GM12878 (cell line): ENCODE data around the gene SPAG16. TPM values are rescaled to one million over a fixed set of nuclear protein-coding genes. Genes with fewer than 3 reads are reported as not detected.

ENCODE experiments used
- ATAC-seq: fragments of 200-7000 bp; cut with Tn5 transposase; 3 replicates; pipeline ENCODE4 v1.9.1; 2020; ENCODE audit warnings: mild to moderate bottlenecking, moderate library complexity
- BruUV-seq: library from RNA; stranded (reverse); fragments of 400-500 nt; replicated peaks from 2 replicates; lab custom pipeline; 2021; lab: Mats Ljungman, UMichigan
- CTCF ChIA-PET: fragments of 300-600 bp; sonication (Branson Sonifier 250); formaldehyde crosslinking; extraction: SDS; loops from one replicate; lab custom pipeline; 2021; ENCODE audit warnings: inconsistent platforms; lab: Yijun Ruan, JAX
- POLR2A ChIA-PET: fragments of 350-600 bp; formaldehyde crosslinking; extraction: SDS; loops from one replicate; lab custom pipeline; 2021; ENCODE audit warnings: inconsistent platforms; lab: Charles Lee
- RAD21 ChIA-PET: fragments of 300-600 bp; sonication (Branson Sonifier 250); formaldehyde crosslinking; loops from one replicate; lab custom pipeline; 2023; ENCODE audit warnings: antibody characterized with exemption; ENCODE audit not compliant: unreplicated experiment; lab: Charles Lee
- SMC1A ChIA-PET: fragments of 300-600 bp; sonication (Branson Sonifier 250); formaldehyde crosslinking; loops from one replicate; lab custom pipeline; 2023; ENCODE audit not compliant: unreplicated experiment, uncharacterized antibody; lab: Charles Lee
- DNase-seq: peaks from one replicate; pipeline ENCODE4 v3.0.0-alpha.2; 2011; ENCODE audit warnings: low read depth, low spot score
- FAIRE-seq: peaks from 3 replicates; lab custom pipeline; 2011; peaks lifted over from hg19 to GRCh38; lab: Jason Lieb, UNC
- H2AFZ ChIP-seq: 2 replicates; pipeline ENCODE4 v1.6.0; 2011; ENCODE audit warnings: low read depth, low read length, control low read depth; ENCODE audit not compliant: control insufficient read depth
- H3K27ac ChIP-seq: 2 replicates; pipeline ENCODE4 v1.5.1; 2011; ENCODE audit warnings: control low read depth; ENCODE audit not compliant: control insufficient read depth, insufficient read depth
- H3K27me3 ChIP-seq, 2 experiments: replicated peaks in 1 of 2; 2 replicates each; pipeline versions ENCODE4 v1.6.0 to v1.6.1; 2011; ENCODE audit warnings: low read length in 1 of 2; ENCODE audit not compliant: control insufficient read depth in 2 of 2, insufficient read depth in 2 of 2
- H3K36me3 ChIP-seq, 2 experiments: 2 replicates each; pipeline ENCODE4 v1.5.1; 2011; ENCODE audit warnings: low read length in 1 of 2; ENCODE audit not compliant: control insufficient read depth in 2 of 2, insufficient read depth in 2 of 2
- H3K4me1 ChIP-seq: 2 replicates; pipeline ENCODE4 v1.6.1; 2011; ENCODE audit warnings: mild to moderate bottlenecking, low read length, moderate library complexity, mixed read lengths; ENCODE audit not compliant: control insufficient read depth, insufficient read depth
- H3K4me2 ChIP-seq: 2 replicates; pipeline ENCODE4 v1.6.0; 2011; ENCODE audit warnings: control low read depth; ENCODE audit not compliant: control insufficient read depth, insufficient read depth
- H3K4me3 ChIP-seq: fragments of 200-600 bp; sonication (generic); 2 replicates; pipeline ENCODE4 v1.5.1; 2016
- H3K79me2 ChIP-seq: 2 replicates; pipeline ENCODE4 v1.6.0; 2011; ENCODE audit warnings: low read length; ENCODE audit not compliant: control insufficient read depth, insufficient read depth
- H3K9ac ChIP-seq: 2 replicates; pipeline ENCODE4 v1.8.0; 2011; ENCODE audit warnings: low read length, control low read depth, mixed read lengths; ENCODE audit not compliant: control insufficient read depth, insufficient read depth
- H3K9me3 ChIP-seq: replicated peaks from 3 replicates; pipeline ENCODE4 v1.5.1; 2011; ENCODE audit warnings: mild to moderate bottlenecking, low read length; ENCODE audit not compliant: control insufficient read depth, insufficient read depth
- H4K20me1 ChIP-seq: 2 replicates; pipeline ENCODE4 v1.6.0; 2011; ENCODE audit not compliant: control insufficient read depth, insufficient read depth
- CEBPB ChIP-seq, 2 experiments: fragments of 150-350 bp in 1 of 2; IDR thresholded peaks; 2 replicates each; pipeline ENCODE4 v1.6.1; 2012 to 2014; ENCODE audit warnings: low read depth in 2 of 2, low read length in 2 of 2, borderline replicate concordance in 1 of 2, inconsistent platforms in 1 of 2
- HDAC2 ChIP-seq: fragments of 200-600 bp; sonication (generic); IDR thresholded peaks from 2 replicates; pipeline ENCODE4 v1.6.1; 2017
- SUPT20H ChIP-seq: IDR thresholded peaks from 2 replicates; pipeline ENCODE4 v1.6.1; 2011; ENCODE audit warnings: low read depth, mild to moderate bottlenecking, low read length, moderate library complexity, borderline replicate concordance; ENCODE audit not compliant: control insufficient read depth
- SUZ12 ChIP-seq: fragments of 200-600 bp; sonication (generic); IDR thresholded peaks from one replicate; pipeline ENCODE4 v1.6.1; 2018; ENCODE audit warnings: antibody characterized with exemption, mild to moderate bottlenecking; ENCODE audit not compliant: unreplicated experiment
- ZBED1 ChIP-seq: IDR thresholded peaks from 2 replicates; pipeline ENCODE4 v1.6.1; 2016; ENCODE audit warnings: borderline replicate concordance
- WGBS: methylation state at CpG from one replicate; pipeline ENCODE4 v1.1.6; 2016; ENCODE audit warnings: low lambda C conversion rate; ENCODE audit not compliant: insufficient replicate concordance, insufficient coverage; ENCODE audit errors: missing lambda C conversion rate; 5-methylcytosine and 5-hydroxymethylcytosine counted together
- in situ Hi-C: fragments of 300-500 bp; cut with MboI; formaldehyde crosslinking; loops from 9 replicates; pipeline ENCODE4 v1.14.3; 2018; ENCODE audit warnings: mixed read lengths
- intact Hi-C: fragments of 100-400 bp; cut with micrococcal nuclease; formaldehyde crosslinking; loops from one replicate; pipeline ENCODE4 v1.14.2; 2022; ENCODE audit not compliant: unreplicated experiment
- polyA plus RNA-seq, 11 experiments: library from polyadenylated mRNA; depleted of rRNA in 4 of 11; unstranded in 6 of 11; stranded (reverse) in 5 of 11; fragments of >200 nt; fragmentation: Nextera tagmentation in 4 of 11; fragmentation: Illumina TruSeq in 1 of 11; extraction: Ambion mirVana in 4 of 11; extraction: Trizol in 1 of 11; gene quantifications; 1 replicate in 1 of 11; 2 replicates in 10 of 11; pipeline versions ENCODE4 v1.2.1 to v1.2.3, GENCODE V29; 2011 to 2016; ENCODE audit warnings: inconsistent platforms in 2 of 11, missing spikeins in 2 of 11, low read depth in 1 of 11
- total RNA-seq, 4 experiments: library from RNA; depleted of rRNA in 3 of 4; stranded (reverse); fragments of >200 nt in 3 of 4; fragmentation: Illumina TruSeq in 1 of 4; extraction: Trizol in 1 of 4; gene quantifications; 2 replicates each; pipeline versions ENCODE4 v1.2.1 to v1.2.3, GENCODE V29; 2013 to 2021
- TF ChIP-seq, protein P1 (sequence below): IDR thresholded peaks from 2 replicates; pipeline ENCODE4 v1.6.1; 2012; ENCODE audit warnings: low read length, inconsistent platforms

Gene SPAG16
- total and polyA plus RNA-seq, 10 of the 15 experiments (the other 5 are each of a cell fraction or from before 2014, with no cell fraction given), result 6.0 to 25.0 (median 15.2) TPM

DNA sequence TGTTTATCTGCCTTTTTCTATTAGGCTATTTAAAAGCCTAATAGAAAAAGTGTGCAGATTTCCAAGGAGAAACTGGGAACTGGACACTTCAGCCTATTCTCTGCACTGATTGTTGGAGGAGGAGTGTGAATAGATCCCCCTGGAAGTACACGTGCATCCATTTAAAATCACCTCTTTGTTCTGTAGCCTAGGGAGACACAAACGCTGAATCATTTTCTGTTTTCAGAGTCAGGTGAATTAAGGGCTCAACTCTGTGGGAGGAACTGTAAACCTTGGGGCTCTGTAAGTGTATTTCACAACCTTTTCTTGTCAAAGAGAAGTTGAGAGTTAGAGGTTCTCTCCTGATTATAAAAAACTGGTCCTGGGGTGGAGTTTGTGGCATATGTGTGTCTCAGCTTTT lies 159.7 kb downstream of the SPAG16 start:
- Histone ChIP-seq H4K20me1 (no peaks in the 10 kb centered on the region), H3K4me3 (no peak overlapping the region), H3K4me2 (no peak overlapping the region)
- BruUV-seq, result no TSS peak
- FAIRE-seq (no peak), DNase-seq (no peak)
- TF ChIP-seq HDAC2 (no peak), ZBED1 (no peak), CEBPB (IDR thresholded peaks at IDR 0.05; ENCODE audit: borderline replicate concordance in 1 of 2, low read depth in 2 of 2, low read length in 2 of 2) (no peak), SUZ12 (no peak), SUPT20H (no peak)
- TF ChIP-seq, protein P1, sequence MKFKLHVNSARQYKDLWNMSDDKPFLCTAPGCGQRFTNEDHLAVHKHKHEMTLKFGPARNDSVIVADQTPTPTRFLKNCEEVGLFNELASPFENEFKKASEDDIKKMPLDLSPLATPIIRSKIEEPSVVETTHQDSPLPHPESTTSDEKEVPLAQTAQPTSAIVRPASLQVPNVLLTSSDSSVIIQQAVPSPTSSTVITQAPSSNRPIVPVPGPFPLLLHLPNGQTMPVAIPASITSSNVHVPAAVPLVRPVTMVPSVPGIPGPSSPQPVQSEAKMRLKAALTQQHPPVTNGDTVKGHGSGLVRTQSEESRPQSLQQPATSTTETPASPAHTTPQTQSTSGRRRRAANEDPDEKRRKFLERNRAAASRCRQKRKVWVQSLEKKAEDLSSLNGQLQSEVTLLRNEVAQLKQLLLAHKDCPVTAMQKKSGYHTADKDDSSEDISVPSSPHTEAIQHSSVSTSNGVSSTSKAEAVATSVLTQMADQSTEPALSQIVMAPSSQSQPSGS, result no peak
- TF ChIP-seq, all 136 proteins: peak for 0
- H3K9ac ChIP-seq, result no peak overlapping the region
- no peaks in the 10 kb centered on the region for H3K4me1 ChIP-seq
- no peak overlapping the region for H2AFZ ChIP-seq
- no peaks in the 10 kb centered on the region for H3K36me3 ChIP-seq
- ChIA-PET POLR2A (no interaction called here), RAD21 (no interaction called here), SMC1A (interaction anchor here (1.0 kb wide), 1 partner anchor 477 kb away, joined by 3 read pairs; no protein-coding TSS in a partner anchor), CTCF (no interaction called here)
- H3K27ac ChIP-seq, result no peak overlapping the region
- WGBS, result 50% methylated on average over 2 of the region's 2 CpGs
- H3K79me2 ChIP-seq, result no peaks in the 10 kb centered on the region
- H3K9me3 ChIP-seq, result no peaks in the 10 kb centered on the region
- intact Hi-C loops (no loop called here), in situ Hi-C loops (no loop called here)
- no peak for ATAC-seq
- no peaks in the 10 kb centered on the region for H3K27me3 ChIP-seq
